Neural cell (in vitro differentiated cells): ENCODE results near the gene GET4.

Source experiments
- CTCF ChIP-seq: fragments of 450-650 bp; IDR thresholded peaks from 2 replicates; pipeline ENCODE4 v1.5.1; 2014; ENCODE audit warnings: antibody characterized with exemption, mild to moderate bottlenecking, moderate library complexity; ENCODE audit not compliant: poor library complexity, severe bottlenecking
- REST ChIP-seq: IDR thresholded peaks from 2 replicates; pipeline ENCODE4 v1.6.1; 2012; ENCODE audit warnings: borderline replicate concordance

- TF ChIP-seq CTCF (no peak), REST (no peak)
Observed at GRCh38 chr7:910931-911431, 34.6 kb downstream of the GET4 start.
